HT1080 (cell line): ENCODE data around the gene PLPP2. TPM values are rescaled to one million over a fixed set of nuclear protein-coding genes. Genes with fewer than 3 reads are reported as not detected.
"Not testable (repeated sequence)": the region's sequence is repeated elsewhere in the genome, so short reads cannot be mapped to it uniquely, and the experiment has no call there.

ENCODE experiments used
- DNase-seq: peaks from one replicate; pipeline ENCODE4 v3.0.0-alpha.2; 2015; ENCODE audit warnings: low read depth
- total RNA-seq: library from RNA; depleted of rRNA; stranded (reverse); fragments of >200 nt; shearing (Covaris generic); gene quantifications from 2 replicates; pipeline ENCODE4 v1.2.3, GENCODE V29; 2014; rRNA removed

Gene PLPP2
- total RNA-seq, 1 experiment from 2014 or later: 104 TPM

DNA sequence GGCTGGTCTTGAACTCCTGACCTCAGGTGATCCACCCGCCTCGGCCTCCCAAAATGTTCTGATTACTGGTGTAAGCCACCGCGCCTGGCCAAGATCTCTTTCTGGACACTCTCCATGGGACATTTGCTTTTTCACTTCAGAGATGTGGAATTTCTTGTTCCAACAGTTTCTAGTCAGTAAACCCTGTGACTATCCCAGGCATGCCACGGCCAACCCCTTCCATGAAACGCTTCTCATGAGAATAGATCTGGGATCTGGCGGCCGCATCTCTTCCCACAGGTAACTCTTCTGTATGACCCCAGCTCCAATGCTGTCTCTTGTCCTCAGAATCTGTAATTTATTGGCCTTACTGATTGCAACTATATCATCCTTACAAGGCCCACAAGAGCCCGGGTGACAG, 16.2 kb downstream of the PLPP2 start:
- DNase-seq: no peak

DNA sequence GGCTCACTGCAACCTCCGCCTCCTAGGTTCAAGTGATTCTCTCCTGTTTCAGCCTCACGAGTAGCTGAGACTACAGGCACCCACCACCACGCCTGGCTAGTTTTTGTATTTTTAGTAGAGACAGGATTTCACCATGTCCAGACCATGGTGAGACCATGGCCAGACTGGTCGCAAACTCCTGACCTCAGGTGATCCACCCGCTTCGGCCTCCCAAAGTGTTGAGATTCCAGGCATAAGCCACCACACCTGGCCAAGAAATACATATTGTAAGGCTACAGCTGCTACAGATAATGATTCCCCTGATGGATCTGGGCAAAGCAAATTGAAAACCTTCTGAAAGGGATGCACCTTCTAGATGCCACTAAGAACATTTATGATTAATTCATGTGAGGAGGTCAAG, 17.8 kb downstream of the PLPP2 start:
- DNase-seq: no peak

DNA sequence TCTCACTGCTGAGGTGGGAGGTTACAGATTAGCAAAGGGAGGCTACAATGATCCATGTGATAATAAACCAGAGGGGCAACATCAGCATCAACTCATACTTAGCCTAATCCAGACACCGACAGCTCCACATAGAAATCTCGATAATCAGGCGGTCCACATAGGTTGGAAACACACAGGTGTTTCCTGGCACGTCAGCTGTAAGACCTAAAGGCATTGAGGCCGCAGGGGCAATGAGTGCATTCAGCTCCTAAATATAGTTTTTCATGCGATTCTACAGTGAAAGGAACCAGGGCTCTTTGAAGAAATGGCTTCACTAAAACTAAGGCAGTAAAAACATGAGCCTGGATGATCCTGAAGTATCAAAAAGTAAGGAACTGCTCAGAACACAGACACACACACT, 19.3 kb downstream of the PLPP2 start:
- no peak for DNase-seq

GRCh38 chr19:270766-271318, 20.4 kb downstream of the PLPP2 start:
- not testable (repeated sequence) for DNase-seq

GRCh38 chr19:269241-269640, 22.0 kb downstream of the PLPP2 start:
- no peak for DNase-seq

- DNase-seq: no peak
These were observed 29.1 kb downstream of the PLPP2 start for GRCh38 chr19:262125-262524.

DNA sequence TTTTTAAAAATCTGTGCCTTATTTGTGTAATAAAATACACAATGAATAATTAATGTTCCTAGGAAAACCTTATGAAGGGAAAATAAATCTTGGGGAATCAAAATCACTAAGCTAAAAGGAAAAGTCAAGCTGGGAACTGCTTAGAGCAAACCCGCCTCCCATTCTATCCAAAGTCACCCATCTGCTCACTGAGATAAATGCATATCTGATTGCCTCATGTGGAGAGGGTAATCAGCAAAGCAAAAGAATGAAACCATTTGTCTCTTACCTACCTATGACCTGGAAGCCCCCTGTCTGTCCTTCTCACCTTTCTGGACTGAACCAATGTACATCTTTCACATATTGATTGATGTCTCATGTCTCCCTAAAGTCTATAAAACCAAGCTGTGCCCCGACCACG, 34.4 kb downstream of the PLPP2 start:
- not testable (repeated sequence) for DNase-seq

GRCh38 chr19:252421-253186, 38.6 kb downstream of the PLPP2 start:
- not testable (repeated sequence) for DNase-seq

GRCh38 chr19:246551-246950, 44.7 kb downstream of the PLPP2 start:
- no peak for DNase-seq

DNA sequence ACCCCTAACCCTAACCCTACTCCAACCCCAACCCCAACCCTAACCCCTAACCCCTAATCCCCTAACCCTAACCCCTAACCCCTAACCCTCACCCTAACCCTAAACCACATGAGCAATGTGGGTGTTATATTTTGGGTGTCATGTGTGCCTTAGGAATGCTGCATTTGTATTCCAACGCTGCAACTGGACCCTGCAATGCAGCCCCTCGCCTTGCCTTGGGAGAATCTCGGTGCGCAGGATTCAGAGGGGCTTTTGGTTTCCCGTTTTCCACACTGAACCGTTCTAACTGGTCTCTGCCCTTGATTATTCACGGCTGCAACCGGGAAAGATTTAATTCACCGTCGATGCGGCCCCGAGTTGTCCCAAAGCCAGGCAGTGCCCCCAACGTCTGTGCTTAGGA, 45.3 kb downstream of the PLPP2 start:
- not testable (repeated sequence) for DNase-seq

- no peak for DNase-seq
These were observed 45.7 kb downstream of the PLPP2 start for GRCh38 chr19:245457-245856.

Other genes with a start within 250 kb of the PLPP2 start
- gene OR4F17, start 184.3 kb downstream of the PLPP2 start, total RNA-seq: not detected in 2 replicates
- 12.7 and 18.6 TPM in 2 replicates for gene MIER2, start 53.4 kb upstream of the PLPP2 start, total RNA-seq
- 0.40 and 0.69 TPM in 2 replicates for gene C2CD4C, start 117.7 kb upstream of the PLPP2 start, total RNA-seq
- 0.03 TPM in 1 of 2 replicates, not detected in the other for gene SHC2, start 169.6 kb upstream of the PLPP2 start, total RNA-seq
- gene MADCAM1, start 205.1 kb upstream of the PLPP2 start, total RNA-seq: not detected in 2 replicates
- gene TPGS1, start 216.1 kb upstream of the PLPP2 start, total RNA-seq: 40.7 and 48.2 TPM in 2 replicates
- 107 and 110 TPM in 2 replicates for gene CDC34, start 240.4 kb upstream of the PLPP2 start, total RNA-seq